ENCODE results near the gene TTN. TPM values are rescaled to one million over a fixed set of nuclear protein-coding genes. Genes with fewer than 3 reads are reported as not detected.
A peak's percentile ranks its signal among the peaks of the same experiment; 100 is the strongest.

TTN gene
- total RNA-seq, 1 donor from 2014 or later = 2,803 TPM

DNA sequence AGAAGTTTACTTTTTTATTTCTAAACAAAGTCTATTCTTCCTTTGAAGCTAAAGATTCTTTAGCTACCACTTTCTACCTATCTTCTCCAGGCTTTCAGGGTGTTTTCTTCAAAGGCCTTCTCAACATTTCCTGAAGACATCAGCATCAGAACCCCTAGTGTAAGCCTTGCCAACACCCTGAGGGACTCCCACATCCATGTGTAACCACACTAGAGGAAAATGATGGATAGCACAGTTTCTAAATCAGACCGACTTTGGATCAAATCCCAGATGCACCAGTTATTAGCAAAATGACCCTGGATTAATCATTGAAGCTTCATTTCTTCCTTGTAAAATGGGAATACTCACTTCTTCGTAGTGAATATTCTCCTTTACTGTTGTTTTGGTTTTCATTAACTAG is 4.7 kb upstream of the TTN start:
- H3K4me3 ChIP-seq = no peak overlapping the region
- no peaks in the 10 kb centered on the region for H3K9me3 ChIP-seq (replicated peaks)
- no peak overlapping the region for H3K27ac ChIP-seq (replicated peaks)
- H3K4me1 ChIP-seq = peaks cover 6% of the 10 kb centered on the region
- no peaks in the 10 kb centered on the region for H3K27me3 ChIP-seq (ENCODE audit: low read depth)
- TF ChIP-seq CTCF (IDR thresholded peaks at IDR 0.05; ENCODE audit: borderline replicate concordance) = no peak
- no peaks in the 10 kb centered on the region for H3K36me3 ChIP-seq
- no peak for DNase-seq
- intact Hi-C loops (cut with micrococcal nuclease) = no loop called here

- Histone ChIP-seq H3K4me1 (peaks cover 6% of the 10 kb centered on the region), H3K36me3 (no peaks in the 10 kb centered on the region), H3K27me3 (ENCODE audit: low read depth) (no peaks in the 10 kb centered on the region), H3K27ac (replicated peaks) (peak overlapping the region; percentile 18), H3K9me3 (replicated peaks) (no peaks in the 10 kb centered on the region), H3K4me3 (no peak overlapping the region)
- no peak for DNase-seq
- intact Hi-C loops (cut with micrococcal nuclease) = no loop called here
- no peak for TF ChIP-seq CTCF (IDR thresholded peaks at IDR 0.05; ENCODE audit: borderline replicate concordance)
Measured at GRCh38 chr2:178811045-178811444, 3.8 kb upstream of the TTN start.

DNA sequence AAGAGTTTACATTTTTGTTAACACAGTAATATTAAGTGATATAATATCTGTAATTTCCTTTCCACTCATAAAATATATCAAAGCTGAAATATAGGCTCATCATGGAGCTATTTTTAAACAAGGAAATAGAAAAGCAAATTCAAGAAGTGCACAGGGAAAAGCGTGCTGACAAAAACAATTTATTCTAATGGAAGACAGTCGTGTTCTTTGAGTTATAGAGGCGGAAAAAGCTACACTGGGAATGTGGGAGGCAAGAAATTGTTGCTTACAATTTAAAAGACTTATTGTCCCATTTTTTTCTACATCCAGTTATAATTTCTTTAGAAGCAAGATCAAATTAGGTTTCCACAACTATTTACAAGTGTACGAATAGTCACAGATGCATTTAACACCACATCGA is 3.2 kb upstream of the TTN start:
- Histone ChIP-seq H3K36me3 (no peaks in the 10 kb centered on the region), H3K4me3 (no peak overlapping the region), H3K27ac (replicated peaks) (peak overlapping the region; percentile 18), H3K9me3 (replicated peaks) (no peaks in the 10 kb centered on the region), H3K4me1 (peaks cover 6% of the 10 kb centered on the region), H3K27me3 (ENCODE audit: low read depth) (no peaks in the 10 kb centered on the region)
- intact Hi-C loops (cut with micrococcal nuclease) = no loop called here
- DNase-seq = no peak
- no peak for TF ChIP-seq CTCF (IDR thresholded peaks at IDR 0.05; ENCODE audit: borderline replicate concordance)

DNA sequence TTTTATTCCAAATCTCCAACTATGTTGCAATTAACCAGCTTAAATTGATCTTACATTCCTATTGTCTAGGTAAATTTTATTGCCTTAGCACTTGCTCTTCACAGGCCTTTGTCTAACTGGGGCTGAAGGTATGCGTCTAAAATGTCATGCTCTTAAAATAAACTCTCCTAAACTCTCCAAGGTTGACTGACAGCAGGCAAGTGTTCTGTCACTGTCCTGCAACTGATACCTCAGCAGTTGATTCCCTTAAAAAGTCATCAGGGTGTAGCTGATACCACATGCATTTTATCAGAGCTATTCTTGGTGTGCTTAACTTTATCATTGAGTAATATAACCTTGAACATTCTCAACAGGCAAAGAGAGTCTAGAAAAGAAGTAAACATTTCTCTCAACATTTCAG is 680 bp downstream of the TTN start:
- no peaks in the 10 kb centered on the region for H3K9me3 ChIP-seq (replicated peaks)
- no peak for TF ChIP-seq CTCF (IDR thresholded peaks at IDR 0.05; ENCODE audit: borderline replicate concordance)
- intact Hi-C loops (cut with micrococcal nuclease) = no loop called here
- peak overlapping the region; percentile 68 for H3K4me3 ChIP-seq
- H3K36me3 ChIP-seq = peaks cover 32% of the 10 kb centered on the region
- H3K27ac ChIP-seq (replicated peaks) = peak overlapping the region; percentile 94
- no peak for DNase-seq
- peaks cover 9% of the 10 kb centered on the region for H3K4me1 ChIP-seq
- H3K27me3 ChIP-seq (ENCODE audit: low read depth) = no peaks in the 10 kb centered on the region

DNA sequence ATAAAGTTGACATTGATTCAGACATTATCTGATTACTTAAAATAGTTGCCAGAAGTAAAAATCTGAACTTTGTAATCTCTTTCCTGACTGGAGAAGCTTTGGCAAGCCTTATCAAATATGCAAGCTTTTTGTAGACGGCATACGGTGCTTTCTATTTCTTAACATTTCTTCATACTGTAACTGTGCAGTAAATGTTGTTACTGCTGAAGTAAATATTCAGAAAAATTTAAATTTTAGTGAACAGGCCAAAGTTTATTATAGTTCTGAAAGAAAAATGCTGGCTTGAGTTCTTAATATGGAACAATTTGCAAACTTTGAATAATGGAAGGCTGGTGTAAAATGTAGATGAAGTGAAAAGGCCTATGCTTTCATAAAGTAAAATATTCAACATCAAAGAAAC is 1.8 kb downstream of the TTN start:
- TF ChIP-seq CTCF (IDR thresholded peaks at IDR 0.05; ENCODE audit: borderline replicate concordance) = no peak
- no peak for DNase-seq
- Histone ChIP-seq H3K27me3 (ENCODE audit: low read depth) (no peaks in the 10 kb centered on the region), H3K4me3 (peak overlapping the region; percentile 68), H3K36me3 (peaks cover 35% of the 10 kb centered on the region), H3K27ac (replicated peaks) (peak overlapping the region; percentile 94), H3K9me3 (replicated peaks) (no peaks in the 10 kb centered on the region), H3K4me1 (peaks cover 3% of the 10 kb centered on the region)
- intact Hi-C loops (cut with micrococcal nuclease) = no loop called here

DNA sequence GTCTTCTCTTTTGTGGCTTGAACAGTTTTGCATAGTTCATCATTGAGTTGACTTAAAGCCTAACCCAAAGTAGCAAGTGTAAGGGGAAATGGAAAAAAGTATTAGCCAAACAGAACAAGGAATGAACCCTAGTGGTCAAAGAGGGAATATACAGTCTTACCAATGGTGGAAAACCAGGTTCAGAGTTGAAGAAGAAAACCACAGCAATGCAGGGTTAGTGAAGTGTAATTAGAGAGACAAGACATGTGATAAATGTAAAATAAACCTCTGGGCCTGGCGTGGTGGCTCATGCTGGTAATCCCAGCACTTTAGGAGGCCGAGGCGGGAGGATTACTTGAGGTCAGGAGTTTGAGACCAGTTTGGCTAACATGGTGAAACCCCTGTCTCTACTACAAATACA is 2.4 kb downstream of the TTN start:
- intact Hi-C loops (cut with micrococcal nuclease) = no loop called here
- peak overlapping the region; percentile 94 for H3K27ac ChIP-seq (replicated peaks)

More for the DNA sequence above, 2.4 kb downstream of the TTN start:
- H3K4me3 ChIP-seq = peak overlapping the region; percentile 68
- H3K27me3 ChIP-seq (ENCODE audit: low read depth) = no peaks in the 10 kb centered on the region
- H3K4me1 ChIP-seq = peaks cover 7% of the 10 kb centered on the region
- no peaks in the 10 kb centered on the region for H3K9me3 ChIP-seq (replicated peaks)
- TF ChIP-seq CTCF (IDR thresholded peaks at IDR 0.05; ENCODE audit: borderline replicate concordance) = peak; percentile 66
- DNase-seq = no peak
- peaks cover 41% of the 10 kb centered on the region for H3K36me3 ChIP-seq

Data from left ventricle myocardium inferior (tissue), 1 donor.